GM18517 (cell line): Measurements from ENCODE around the gene CCDC87.
"Not testable (repeated sequence)": the region's sequence is repeated elsewhere in the genome, so short reads cannot be mapped to it uniquely, and the experiment has no call there.

Experiments
- ATAC-seq: cut with Tn5 transposase; IDR thresholded peaks from one replicate; pipeline ENCODE4 v1.9.1; 2021; ENCODE audit warnings: mild to moderate bottlenecking, moderate library complexity; ENCODE audit not compliant: unreplicated experiment

CCDC87 gene

DNA sequence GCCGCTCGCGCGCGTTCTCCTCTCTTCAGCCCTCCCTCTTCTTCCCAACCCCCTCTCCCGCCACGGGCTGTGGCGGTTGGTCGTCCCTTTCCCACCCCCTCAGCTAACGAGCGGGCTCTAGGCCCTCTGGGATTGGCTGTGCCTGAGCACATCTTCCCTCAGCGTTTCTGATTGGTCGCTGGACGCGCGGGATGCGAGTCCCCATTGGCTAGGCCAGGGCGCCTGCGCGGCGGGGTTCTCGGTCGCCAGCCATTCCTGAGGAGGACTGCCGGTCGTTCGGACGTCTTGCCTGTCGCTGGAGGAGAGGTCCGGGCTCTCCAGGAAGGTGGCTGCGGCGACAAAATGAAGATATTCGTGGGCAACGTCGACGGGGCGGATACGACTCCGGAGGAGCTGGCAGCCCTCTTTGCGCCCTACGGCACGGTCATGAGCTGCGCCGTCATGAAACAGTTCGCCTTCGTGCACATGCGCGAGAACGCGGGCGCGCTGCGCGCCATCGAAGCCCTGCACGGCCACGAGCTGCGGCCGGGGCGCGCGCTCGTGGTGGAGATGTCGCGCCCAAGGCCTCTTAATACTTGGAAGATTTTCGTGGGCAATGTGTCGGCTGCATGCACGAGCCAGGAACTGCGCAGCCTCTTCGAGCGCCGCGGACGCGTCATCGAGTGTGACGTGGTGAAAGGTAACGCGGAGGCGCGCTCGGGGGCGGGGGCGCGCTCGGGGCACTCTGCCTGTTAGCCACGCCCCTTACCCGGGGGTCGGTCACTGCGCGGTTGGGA, 23.7 kb upstream of the CCDC87 start, which contains the start of gene RBM14:
RBM14 (plus strand) TSS at position 252 of the 776 bp plus-strand sequence; CDS start at position 343, 91 bp downstream.
- ATAC-seq = peak; percentile 83

DNA sequence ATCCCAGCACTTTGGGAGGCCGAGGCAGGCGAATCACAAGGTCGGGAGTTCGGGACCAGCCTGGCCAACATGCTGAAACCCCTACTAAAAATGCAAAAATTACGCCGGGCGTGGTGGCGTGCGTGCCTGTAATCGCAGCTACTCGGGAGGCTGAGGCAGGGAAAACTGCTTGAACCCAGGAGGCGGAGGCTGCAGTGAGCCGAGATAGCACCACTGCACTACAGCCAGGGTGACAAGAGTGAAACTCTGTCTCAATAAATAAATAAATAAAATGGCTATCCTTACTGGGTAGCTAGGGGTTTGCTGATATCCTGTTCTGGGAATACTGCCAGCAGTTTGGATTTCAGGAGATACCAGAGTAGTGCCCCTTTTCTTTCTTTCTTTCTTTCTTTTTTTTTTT, 21.2 kb upstream of the CCDC87 start:
- no peak for ATAC-seq

DNA sequence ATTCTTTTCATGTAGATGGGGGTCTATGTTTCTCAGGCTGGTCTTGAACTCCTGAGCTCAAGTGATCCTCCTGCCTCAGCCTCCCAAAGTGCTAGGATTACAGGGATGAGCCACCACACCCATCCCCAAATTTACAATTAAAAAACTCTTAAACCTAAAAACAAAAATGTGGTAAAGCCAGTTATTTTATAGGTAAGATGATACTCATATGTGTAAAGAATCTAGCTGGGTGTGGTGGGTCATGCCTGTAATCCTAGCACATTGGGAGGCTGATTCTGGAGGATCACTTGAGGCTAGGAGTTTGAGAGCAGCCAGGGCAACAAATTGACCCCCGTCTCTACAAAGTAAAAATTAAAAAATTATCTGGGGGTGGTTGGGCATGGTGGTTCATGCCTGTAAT, 19.6 kb upstream of the CCDC87 start:
- ATAC-seq = no peak

DNA sequence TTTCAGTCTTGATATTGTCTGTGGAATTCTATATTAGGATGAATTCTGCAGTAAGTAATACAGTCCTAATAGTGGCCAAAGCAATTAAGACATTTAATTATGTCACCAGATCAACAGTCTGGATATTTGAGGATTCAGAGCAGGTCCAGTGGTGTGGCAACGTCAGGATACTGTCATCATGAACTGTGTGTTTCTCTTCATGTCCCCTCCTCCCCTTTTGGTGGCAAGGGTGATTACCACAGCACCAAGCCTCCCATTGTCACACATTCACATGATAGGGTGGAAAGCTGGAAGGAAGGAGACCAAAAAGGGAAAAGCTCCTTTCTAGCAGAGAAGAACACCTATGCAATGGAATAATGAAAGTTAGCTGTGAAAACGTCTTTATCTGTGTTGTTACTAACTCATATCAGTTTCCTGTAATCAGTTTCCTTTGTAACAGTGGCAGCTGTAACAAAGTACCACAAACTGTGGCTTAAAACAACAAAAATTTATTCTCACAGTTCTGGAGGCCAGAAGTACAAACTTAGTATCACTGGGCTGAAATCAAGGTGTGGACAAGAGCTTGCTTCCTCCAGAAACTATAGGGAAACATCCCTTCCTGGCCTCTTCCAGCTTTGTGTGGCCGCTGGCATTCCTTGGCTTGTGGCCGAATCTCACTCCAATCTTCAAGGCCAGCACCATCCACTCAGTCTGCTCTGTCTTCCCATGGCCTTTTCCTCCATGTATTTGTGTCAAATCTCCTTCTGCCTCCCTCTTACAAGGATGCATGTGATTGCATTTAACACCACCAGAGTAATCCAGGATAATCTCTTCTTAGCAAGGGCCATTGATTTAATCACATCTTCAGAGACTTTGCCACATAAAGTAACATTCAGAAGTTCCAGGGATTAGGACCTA, 17.1 kb upstream of the CCDC87 start:
- ATAC-seq = no peak

DNA sequence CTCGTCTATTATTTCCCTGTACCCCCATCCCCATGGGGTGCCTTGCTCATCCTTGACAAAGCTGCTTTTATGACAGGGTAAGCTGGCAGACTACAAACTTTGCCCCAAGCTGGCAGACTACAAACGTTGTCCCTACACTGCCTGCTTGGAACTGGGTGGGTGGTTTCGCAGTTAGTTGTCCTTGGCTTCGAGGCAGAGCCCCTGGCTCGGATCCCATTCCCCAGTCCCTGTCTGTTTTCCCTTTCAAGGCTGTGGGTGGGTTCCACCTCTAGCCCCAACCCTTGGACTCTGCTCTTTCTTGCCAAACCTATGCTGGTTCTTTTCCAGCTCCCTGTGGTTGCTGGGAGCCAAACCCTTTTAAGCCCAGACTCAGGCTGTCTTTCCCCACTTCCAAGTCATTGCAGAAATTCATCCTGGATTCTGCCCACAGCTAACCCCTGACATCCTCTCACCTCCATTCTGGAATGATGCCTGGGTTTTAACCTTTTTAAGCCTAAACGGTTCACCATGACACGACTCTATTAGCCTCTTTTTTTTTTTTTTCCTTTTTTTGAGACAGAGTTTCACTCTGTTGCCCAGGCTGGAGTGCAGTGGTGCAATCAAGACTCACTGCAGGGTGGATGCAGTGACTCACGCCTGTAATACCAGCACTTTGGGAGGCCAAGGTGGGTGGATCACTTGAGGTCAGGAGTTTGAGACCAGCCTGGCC, 14.4 kb upstream of the CCDC87 start:
- ATAC-seq = no peak

DNA sequence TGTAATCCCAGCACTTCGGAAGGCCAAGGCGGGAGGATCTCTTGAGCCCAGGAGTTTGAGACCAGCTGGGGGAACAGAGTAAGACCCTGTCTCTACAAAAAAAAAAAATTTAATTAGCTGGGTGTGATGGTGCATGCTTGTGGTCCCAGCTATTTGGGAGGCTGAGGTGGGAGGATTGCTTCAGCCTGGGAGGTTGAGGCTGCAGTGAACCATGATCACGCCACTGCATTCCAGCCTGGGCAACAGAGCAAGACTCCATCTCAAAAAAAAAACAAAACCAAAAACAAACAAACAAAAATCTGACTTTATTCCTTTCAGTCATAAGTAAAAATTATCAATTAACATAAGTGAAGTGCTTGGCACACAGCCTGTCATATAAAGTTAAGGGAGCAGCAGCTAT, 13.7 kb upstream of the CCDC87 start:
- not testable (repeated sequence) for ATAC-seq

DNA sequence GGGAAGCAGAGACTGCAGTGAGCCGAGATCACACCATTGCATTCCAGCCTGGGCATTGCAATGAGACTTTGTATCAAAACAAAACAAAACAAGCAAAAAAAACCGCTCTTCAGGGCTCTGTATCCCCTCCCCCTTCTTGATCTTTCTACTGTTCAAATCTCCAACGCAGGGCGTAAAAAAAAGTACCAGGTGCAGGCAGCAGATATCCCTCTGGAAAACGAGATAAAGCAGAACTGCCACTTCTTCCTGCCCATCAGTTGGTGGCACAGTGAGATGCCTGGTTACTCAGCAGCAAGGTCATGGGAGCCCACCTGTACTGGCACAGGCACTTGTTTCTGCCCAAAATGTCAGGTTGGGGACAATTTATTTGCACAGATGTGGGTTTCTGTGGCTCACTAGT, 11.3 kb upstream of the CCDC87 start:
- ATAC-seq = no peak

DNA sequence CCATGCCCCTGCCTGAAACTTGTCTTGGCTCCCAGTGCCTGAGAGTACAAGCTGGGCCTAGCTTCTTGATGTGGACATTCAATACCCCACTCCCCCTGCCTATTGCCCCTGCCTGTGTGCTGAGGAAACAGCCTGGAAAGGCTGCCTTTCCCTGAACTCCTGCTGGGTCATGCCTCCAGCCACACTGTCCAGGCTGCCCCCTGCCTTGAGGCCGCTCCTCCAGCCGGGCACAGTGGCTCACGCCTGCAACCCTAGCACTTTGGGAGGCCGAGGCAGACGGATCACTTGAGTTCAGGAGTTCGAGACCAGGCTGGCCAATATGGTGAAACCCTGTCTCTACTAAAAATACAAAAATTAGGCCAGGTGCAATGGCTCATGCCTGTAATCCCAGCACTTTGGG, 10.2 kb upstream of the CCDC87 start:
- ATAC-seq = no peak

DNA sequence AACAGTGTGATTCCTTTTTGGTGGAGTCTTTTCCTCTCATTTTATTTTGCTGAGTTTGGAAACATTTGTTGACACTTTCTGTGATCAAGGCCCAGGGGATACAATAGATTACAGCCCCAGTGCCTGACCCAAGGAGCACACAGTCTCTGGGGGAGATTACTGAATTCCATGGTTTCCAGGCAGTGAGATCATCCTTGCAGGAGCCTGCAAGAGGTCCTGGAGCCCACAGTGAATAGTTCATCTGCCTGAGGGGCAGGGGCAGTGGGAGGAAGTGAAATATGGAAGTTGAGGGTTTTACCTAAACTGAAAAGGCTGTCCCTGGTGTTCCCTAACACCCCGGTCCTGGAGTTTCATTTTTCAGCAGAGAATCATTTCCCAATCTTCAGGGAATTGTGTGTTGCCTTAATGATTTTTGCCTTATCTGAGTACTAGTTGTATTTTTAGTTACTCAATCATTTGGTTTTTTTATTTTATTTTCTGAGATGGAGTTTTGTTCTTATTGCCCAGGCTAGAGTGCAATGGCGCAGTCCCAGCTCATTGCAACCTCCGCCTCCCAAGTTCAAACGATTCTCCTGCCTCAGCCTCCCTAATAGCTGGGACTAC, 7.9 kb upstream of the CCDC87 start:
- ATAC-seq = no peak

DNA sequence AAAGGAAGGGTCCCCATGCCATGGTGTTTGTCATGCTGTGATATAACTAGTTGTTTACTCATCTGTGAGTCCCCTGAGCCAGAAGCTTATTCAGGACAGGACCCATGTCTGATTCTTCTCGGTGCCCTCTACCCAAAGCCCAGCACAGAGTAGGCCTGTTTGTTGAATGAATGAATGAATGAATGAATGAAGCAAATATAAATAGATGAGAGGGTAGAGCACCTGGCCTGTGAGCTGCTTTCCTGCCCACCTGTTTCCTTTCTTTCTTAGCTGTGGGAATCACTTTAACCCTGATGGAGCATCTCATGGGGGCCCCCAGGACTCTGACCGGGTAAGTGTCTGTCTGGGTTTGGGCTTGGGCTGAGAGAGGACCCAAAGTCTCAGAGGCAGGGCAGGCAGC, 7.4 kb upstream of the CCDC87 start:
- no peak for ATAC-seq

DNA sequence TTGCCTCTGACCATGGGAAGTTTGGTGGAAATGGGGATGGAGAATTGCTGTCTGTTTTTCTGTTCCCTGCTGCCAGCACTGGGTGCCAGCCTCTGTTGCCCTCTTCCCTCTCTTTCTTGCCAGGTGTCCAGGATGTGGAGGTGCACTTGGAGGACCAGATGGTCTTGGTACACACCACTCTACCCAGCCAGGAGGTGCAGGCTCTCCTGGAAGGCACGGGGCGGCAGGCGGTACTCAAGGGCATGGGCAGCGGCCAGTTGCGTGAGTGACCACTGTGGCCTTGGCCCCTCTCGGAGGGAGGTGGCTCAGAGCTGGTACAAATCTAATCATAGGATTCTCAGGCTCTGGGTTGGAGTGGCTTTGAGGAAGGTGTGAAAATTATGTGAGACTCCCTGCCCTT, 6.1 kb upstream of the CCDC87 start:
- no peak for ATAC-seq

DNA sequence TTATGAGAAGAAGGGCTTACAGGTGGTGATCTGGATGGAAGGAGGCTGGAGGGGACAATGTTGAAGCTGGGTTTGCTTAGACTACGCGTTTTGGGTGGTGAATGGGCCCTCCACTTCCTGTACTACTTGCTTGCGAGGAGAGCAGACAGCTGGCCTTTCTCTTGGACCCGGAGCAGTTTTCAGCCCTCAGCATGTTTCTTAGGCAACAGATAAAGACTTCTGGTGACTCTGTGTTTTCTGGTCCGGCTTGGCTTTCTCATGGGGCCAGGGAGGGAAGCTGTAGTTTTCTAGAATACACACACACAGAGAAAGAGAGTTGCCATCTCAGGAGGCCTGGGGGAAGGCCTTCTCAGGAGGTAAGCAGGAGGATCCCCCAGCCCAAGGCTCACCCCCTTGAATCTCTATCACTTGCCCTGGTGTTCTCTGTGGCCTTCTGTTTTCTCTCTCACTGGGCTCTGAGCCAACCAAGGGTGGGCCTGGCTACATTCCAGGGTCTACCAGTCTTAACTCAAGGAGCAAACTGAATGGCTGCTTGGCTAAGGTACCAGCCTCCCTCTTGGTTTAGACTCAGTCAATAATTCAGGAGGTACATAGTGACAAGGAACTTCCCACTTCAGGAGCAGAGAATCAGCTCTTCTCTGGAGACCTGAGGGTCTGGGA, 2.5 kb upstream of the CCDC87 start:
- ATAC-seq = no peak

DNA sequence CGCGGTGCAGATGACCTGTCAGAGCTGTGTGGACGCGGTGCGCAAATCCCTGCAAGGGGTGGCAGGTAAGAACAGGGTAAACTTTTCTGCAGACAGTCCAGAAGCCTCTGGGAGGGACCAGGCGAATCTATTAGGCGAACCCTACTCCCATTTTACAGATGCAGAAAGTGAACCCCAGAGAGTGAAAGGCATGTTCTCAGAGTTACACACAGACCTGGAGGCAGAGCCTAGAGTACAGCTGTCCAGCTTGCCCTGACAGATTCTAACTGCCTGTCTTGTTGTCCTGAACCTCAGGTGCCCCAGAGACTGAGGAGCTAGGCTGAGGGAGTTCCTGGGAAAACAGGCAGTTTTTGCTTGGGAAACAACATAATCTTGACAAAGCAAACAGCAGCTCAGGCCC, 787 bp upstream of the CCDC87 start:
- ATAC-seq = no peak

DNA sequence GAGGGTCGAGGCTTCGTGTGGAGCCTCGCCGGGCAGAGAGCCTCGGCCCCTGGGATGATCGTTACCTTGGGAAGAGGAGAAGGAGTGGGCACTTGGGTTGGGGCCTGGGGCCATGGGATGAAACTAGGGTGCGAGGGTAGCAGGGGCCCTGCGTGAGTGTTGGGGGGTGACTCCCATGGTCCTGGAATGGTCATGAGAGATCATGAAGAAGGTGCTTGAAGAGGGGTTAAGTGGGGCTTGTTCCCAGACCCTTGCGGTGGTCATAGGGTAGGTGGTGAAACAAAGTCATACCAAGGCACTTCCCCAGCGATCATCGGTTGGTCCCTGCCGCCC, 406 bp upstream of the CCDC87 start:
- ATAC-seq = no peak

DNA sequence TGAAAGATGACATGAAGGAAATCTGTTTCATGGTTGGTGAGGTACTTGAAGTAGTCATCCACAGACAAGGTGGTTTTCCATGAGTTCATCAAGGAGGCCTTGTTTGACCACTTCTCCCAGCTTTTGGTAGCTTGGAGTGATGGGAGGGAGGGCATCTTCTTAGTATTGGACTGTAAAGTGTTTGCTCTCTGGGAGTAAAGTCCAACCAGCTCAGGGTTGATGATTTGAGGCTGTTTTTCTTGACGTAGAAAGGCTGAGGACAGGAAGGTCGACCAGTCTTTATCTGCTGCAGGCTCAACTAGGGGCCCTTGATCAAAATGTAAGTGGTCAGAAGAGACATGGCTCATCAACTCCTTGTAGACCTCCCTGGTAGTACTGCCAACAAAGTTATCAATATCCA, 1.7 kb downstream of the CCDC87 start:
- no peak for ATAC-seq

DNA sequence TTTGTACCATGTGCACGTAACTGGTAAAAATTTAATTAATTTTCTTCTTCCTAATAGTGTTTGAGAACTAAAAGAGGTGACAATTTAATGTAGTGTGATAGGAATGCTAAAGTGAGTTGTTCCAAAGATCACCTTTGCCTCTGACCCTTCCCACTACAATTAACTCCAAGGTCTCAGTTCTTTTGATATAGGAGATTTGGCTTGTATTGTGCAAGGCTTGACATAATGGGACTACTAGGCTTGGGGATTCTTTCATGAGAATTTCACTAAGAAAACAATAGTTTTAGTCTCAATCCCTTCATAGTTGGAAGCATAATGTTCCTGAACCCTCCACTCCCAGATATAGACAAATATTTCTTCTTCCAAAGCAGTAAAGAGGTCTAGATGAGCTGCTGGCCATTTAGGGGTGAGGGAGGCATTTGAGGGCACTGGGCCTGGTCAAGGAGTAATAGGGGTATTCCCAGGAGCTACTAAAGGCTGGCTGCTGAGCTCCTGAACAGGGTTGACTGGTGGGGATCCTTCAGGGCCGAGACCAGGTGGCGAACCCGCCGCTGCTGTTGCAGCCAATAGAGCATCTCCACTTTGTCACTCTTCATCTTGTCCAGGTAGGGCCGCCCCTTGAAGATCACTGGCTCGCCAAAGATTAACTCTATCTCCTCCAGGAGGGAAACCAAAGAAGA, 2.7 kb downstream of the CCDC87 start:
- no peak for ATAC-seq

DNA sequence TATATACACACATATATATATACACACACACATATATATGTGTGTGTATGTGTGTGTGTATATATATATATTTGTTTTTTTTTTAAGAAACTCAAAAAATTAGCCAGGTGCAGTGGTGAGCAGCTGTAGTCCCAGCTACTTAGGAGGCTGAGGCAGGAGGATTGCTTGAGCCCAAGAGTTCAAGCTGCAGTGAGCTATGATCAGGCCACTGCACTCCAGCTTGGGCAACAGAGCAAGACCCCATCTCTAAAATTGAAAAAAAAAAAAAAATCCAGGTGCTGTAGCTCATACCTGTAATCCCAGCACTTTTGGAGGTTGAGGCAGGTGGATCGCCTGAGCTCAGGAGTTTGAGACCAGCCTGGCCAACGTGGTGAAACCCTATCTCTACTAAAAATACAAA, 3.5 kb downstream of the CCDC87 start:
- ATAC-seq = not testable (repeated sequence)

DNA sequence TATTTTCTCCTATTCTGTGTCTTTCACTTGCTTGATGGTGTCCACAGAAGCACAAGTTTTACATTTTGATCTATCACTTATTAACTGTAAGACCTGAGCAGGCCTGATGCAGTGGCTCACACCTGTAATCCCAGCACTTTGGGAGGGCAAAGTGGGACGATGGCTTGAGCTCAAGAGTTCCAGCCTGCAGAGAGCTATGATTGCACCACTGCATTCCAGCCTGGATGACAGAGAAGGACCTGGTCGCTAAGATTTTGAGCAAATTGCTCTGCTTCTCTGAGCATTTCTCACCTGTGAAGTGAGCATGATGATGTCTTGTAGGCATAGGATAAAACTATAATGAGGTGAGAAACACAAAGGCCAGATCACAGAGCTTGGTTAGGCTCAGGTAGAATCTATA, 6.7 kb downstream of the CCDC87 start:
- ATAC-seq = no peak

DNA sequence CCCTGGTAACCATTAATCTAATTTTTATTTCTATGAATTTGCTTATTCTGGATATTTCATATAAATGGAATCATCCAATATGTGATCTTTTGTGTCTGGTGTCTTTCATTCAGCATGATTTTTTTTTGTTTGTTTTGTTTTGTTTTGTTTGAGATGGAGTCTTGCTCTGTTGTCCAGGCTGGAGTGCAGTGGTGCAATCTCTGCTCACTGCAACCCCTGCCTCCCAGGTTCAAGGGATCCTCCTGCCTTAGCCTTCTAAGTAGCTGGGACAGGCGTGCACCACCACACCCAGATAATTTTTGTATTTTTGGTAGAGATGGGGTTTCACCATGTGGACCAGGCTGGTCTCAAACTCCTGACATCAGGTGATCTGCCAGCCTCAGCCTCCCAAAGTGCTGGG, 7.4 kb downstream of the CCDC87 start:
- not testable (repeated sequence) for ATAC-seq

DNA sequence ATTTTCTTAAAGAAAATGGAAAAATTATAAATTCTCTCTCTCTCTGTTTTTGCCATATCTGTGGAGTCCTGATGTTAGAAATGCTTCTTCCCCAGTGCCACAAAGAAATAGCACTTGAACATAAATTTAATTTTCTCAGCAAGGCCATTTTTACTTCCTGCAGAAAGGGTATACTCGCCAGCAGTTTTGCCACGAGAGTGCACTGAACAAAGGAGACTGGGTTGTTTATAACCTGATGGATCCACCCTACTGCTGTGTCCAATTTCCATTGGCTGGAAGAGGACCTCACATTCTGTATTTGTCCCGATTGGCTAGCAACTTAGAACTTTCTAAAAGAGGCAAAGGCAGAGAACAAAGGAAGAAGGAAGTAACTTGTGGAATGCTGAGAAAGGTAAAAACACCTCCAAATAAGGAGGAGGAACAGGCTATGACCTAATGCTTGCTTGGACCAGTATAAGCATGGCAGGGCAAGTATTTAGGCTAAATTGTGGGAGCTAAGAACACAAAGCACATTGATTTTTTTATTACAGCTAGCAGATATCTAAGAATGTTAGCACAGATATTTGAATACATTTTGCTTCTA, 10.2 kb downstream of the CCDC87 start:
- ATAC-seq = not testable (repeated sequence)
